Liver (tissue), 9 donors: ENCODE measurements around the gene ATF7. TPM values are rescaled to one million over a fixed set of nuclear protein-coding genes. Genes with fewer than 3 reads are reported as not detected.

Source experiments
- DNase-seq: peaks from one replicate; pipeline ENCODE4 v3.0.0-alpha.2; 2017; ENCODE audit warnings: low spot score
- H3K27ac ChIP-seq, 2 donors: one replicate each; pipeline ENCODE4 v1.7.0; 2013; ENCODE audit warnings: inconsistent platforms in 2 of 2, low read length in 2 of 2, control low read depth in 1 of 2, low read depth in 1 of 2, mild to moderate bottlenecking in 1 of 2
- H3K27me3 ChIP-seq, 4 donors: one replicate each; pipeline versions ENCODE4 v1.6.1 to v1.7.0; 2013; ENCODE audit warnings: low read length in 3 of 4, inconsistent platforms in 1 of 4, mild to moderate bottlenecking in 1 of 4, moderate library complexity in 1 of 4; ENCODE audit not compliant: control insufficient read depth in 4 of 4, insufficient read depth in 4 of 4
- H3K36me3 ChIP-seq, 4 donors: one replicate each; pipeline versions ENCODE4 v1.6.1 to v1.7.0; 2013; ENCODE audit warnings: low read length in 3 of 4, mild to moderate bottlenecking in 3 of 4, low read depth in 1 of 4, moderate library complexity in 1 of 4; ENCODE audit not compliant: control insufficient read depth in 4 of 4, insufficient read depth in 3 of 4
- H3K4me1 ChIP-seq, 4 donors: one replicate each; pipeline versions ENCODE4 v1.6.1 to v1.7.0; 2013; ENCODE audit warnings: low read length in 3 of 4, mild to moderate bottlenecking in 3 of 4, moderate library complexity in 1 of 4; ENCODE audit not compliant: control insufficient read depth in 4 of 4, insufficient read depth in 4 of 4
- H3K4me3 ChIP-seq, 3 donors: one replicate each; pipeline versions ENCODE4 v1.6.1 to v1.7.0; 2013; ENCODE audit warnings: low read length in 3 of 3, control low read depth in 1 of 3, low read depth in 1 of 3, mild to moderate bottlenecking in 1 of 3
- H3K9ac ChIP-seq, 2 donors: one replicate each; pipeline ENCODE4 v1.7.0; 2013; ENCODE audit warnings: low read length in 2 of 2, mild to moderate bottlenecking in 2 of 2, moderate library complexity in 2 of 2, control low read depth in 1 of 2, low read depth in 1 of 2
- H3K9me3 ChIP-seq, 4 donors: one replicate each; pipeline versions ENCODE4 v1.6.1 to v1.7.0; 2013; ENCODE audit warnings: low read length in 3 of 4; ENCODE audit not compliant: control insufficient read depth in 4 of 4
- EGR1 ChIP-seq, 2 donors: IDR thresholded peaks; 2 replicates each; pipeline ENCODE4 v1.6.1; 2016 to 2018; ENCODE audit warnings: antibody characterized with exemption in 2 of 2, low read depth in 2 of 2
- FOXA1 ChIP-seq: IDR thresholded peaks from 2 replicates; pipeline ENCODE4 v1.6.1; 2016; ENCODE audit warnings: antibody characterized with exemption
- FOXA2 ChIP-seq: IDR thresholded peaks from 2 replicates; pipeline ENCODE4 v1.6.1; 2016; ENCODE audit warnings: antibody characterized with exemption
- GABPA ChIP-seq, 2 donors: IDR thresholded peaks in 1 of 2; conservative IDR thresholded peaks in 1 of 2; 2 replicates each; pipeline ENCODE4 v1.6.1; 2016; ENCODE audit warnings: antibody characterized with exemption in 2 of 2, mild to moderate bottlenecking in 1 of 2, moderate library complexity in 1 of 2
- HNF4A ChIP-seq, 2 donors: conservative IDR thresholded peaks; 2 replicates each; pipeline ENCODE4 v1.6.1; 2016; ENCODE audit warnings: antibody characterized with exemption in 2 of 2, mild to moderate bottlenecking in 2 of 2
- HNF4G ChIP-seq: IDR thresholded peaks from 2 replicates; pipeline ENCODE4 v1.6.1; 2016; ENCODE audit warnings: antibody characterized with exemption
- JUND ChIP-seq, 2 donors: IDR thresholded peaks; 2 replicates each; pipeline ENCODE4 v1.6.1; 2016; ENCODE audit warnings: antibody characterized with exemption in 2 of 2
- NR2F2 ChIP-seq: IDR thresholded peaks from 2 replicates; pipeline ENCODE4 v1.6.1; 2016; ENCODE audit warnings: antibody characterized with exemption
- RAD21 ChIP-seq, 2 donors: IDR thresholded peaks; 2 replicates each; pipeline ENCODE4 v1.6.1; 2016; ENCODE audit warnings: antibody characterized with exemption in 2 of 2, mild to moderate bottlenecking in 2 of 2
- RXRA ChIP-seq, 2 donors: IDR thresholded peaks; 2 replicates each; pipeline ENCODE4 v1.6.1; 2017 to 2018; ENCODE audit warnings: antibody characterized with exemption in 2 of 2, mild to moderate bottlenecking in 1 of 2
- SP1 ChIP-seq: IDR thresholded peaks from 2 replicates; pipeline ENCODE4 v1.6.1; 2018; ENCODE audit warnings: antibody characterized with exemption, mild to moderate bottlenecking
- TAF1 ChIP-seq: conservative IDR thresholded peaks from 2 replicates; pipeline ENCODE4 v1.6.1; 2016; ENCODE audit warnings: antibody characterized with exemption, mild to moderate bottlenecking
- YY1 ChIP-seq: IDR thresholded peaks from 2 replicates; pipeline ENCODE4 v1.6.1; 2016; ENCODE audit warnings: antibody characterized with exemption, mild to moderate bottlenecking
- WGBS: extraction: QIAGEN DNeasy Blood & Tissue Kit; methylation state at CpG from one replicate; pipeline ENCODE4 v1.1.7; 2013; 5-methylcytosine and 5-hydroxymethylcytosine counted together
- polyA plus RNA-seq, 2 donors: library from polyadenylated mRNA; stranded (reverse) in 1 of 2; unstranded in 1 of 2; fragments of 200-250 nt in 1 of 2; fragments of >200 nt in 1 of 2; fragmentation: Nextera tagmentation in 1 of 2; extraction: Ambion mirVana in 1 of 2; gene quantifications; one replicate each; pipeline versions ENCODE4 v1.2.1 to v1.2.3, GENCODE V29; 2013 to 2015
- total RNA-seq, 2 donors: library from RNA; depleted of rRNA; stranded (reverse); fragments of >200 nt; gene quantifications; one replicate each; pipeline ENCODE4 v1.2.3, GENCODE V29; 2014
- TF ChIP-seq, protein P1 (sequence below): IDR thresholded peaks from 2 replicates; pipeline ENCODE4 v1.6.1; 2016; ENCODE audit warnings: antibody characterized with exemption, mild to moderate bottlenecking
- TF ChIP-seq, protein P2 (sequence below): IDR thresholded peaks from 2 replicates; pipeline ENCODE4 v1.6.1; 2016; ENCODE audit warnings: antibody characterized with exemption
- TF ChIP-seq, protein P3 (sequence below): fragments of 150-350 bp; IDR thresholded peaks from 2 replicates; pipeline ENCODE4 v1.5.1; 2017; ENCODE audit warnings: improper control_type of control experiment, low read depth, low read length; ENCODE audit not compliant: missing input control
- TF ChIP-seq, protein P4 (sequence below): IDR thresholded peaks from 2 replicates; pipeline ENCODE4 v1.6.1; 2016; ENCODE audit warnings: antibody characterized with exemption
- TF ChIP-seq, protein P5 (sequence below): IDR thresholded peaks from 2 replicates; pipeline ENCODE4 v1.6.1; 2016; ENCODE audit warnings: antibody characterized with exemption
- donor health status: healthy.
- donor health status: healthy.
- donor health status: healthy.
- donor health status: healthy.
- donor health status: healthy.

Gene ATF7
- total and polyA plus RNA-seq, 4 donors, result 5.3 to 14.5 (median 9.9) TPM

DNA sequence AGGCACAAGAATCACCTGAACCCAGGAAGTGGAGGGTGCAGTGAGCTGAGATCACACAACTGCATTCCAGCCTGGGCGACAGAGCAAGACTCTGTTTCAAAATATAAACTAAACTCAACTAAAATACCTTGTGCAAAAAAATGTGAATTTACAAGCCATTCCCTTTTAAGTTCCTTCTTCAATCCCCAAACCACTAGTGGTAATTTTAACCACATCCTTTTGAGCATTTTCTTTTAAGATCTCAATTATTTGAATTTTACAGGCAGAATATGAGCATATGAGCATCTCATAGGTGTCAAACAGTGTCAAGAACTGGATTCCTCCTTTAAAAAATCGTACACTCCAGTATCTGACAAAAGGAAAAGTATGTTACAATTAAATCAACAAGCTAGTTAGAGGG, 61.9 kb downstream of the ATF7 start:
- TF ChIP-seq, protein P1, sequence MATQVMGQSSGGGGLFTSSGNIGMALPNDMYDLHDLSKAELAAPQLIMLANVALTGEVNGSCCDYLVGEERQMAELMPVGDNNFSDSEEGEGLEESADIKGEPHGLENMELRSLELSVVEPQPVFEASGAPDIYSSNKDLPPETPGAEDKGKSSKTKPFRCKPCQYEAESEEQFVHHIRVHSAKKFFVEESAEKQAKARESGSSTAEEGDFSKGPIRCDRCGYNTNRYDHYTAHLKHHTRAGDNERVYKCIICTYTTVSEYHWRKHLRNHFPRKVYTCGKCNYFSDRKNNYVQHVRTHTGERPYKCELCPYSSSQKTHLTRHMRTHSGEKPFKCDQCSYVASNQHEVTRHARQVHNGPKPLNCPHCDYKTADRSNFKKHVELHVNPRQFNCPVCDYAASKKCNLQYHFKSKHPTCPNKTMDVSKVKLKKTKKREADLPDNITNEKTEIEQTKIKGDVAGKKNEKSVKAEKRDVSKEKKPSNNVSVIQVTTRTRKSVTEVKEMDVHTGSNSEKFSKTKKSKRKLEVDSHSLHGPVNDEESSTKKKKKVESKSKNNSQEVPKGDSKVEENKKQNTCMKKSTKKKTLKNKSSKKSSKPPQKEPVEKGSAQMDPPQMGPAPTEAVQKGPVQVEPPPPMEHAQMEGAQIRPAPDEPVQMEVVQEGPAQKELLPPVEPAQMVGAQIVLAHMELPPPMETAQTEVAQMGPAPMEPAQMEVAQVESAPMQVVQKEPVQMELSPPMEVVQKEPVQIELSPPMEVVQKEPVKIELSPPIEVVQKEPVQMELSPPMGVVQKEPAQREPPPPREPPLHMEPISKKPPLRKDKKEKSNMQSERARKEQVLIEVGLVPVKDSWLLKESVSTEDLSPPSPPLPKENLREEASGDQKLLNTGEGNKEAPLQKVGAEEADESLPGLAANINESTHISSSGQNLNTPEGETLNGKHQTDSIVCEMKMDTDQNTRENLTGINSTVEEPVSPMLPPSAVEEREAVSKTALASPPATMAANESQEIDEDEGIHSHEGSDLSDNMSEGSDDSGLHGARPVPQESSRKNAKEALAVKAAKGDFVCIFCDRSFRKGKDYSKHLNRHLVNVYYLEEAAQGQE, result no peak
- TF ChIP-seq RAD21 (IDR thresholded peaks at IDR 0.05) (no peak), FOXA2 (no peak), SP1 (no peak), FOXA1 (no peak), NR2F2 (no peak), RXRA (IDR thresholded peaks at IDR 0.05) (no peak), GABPA (IDR thresholded peaks at IDR 0.05 in 1 of 2, conservative IDR thresholded peaks at IDR 0.05 in 1 of 2) (no peak), HNF4G (no peak)
- TF ChIP-seq, protein P2, sequence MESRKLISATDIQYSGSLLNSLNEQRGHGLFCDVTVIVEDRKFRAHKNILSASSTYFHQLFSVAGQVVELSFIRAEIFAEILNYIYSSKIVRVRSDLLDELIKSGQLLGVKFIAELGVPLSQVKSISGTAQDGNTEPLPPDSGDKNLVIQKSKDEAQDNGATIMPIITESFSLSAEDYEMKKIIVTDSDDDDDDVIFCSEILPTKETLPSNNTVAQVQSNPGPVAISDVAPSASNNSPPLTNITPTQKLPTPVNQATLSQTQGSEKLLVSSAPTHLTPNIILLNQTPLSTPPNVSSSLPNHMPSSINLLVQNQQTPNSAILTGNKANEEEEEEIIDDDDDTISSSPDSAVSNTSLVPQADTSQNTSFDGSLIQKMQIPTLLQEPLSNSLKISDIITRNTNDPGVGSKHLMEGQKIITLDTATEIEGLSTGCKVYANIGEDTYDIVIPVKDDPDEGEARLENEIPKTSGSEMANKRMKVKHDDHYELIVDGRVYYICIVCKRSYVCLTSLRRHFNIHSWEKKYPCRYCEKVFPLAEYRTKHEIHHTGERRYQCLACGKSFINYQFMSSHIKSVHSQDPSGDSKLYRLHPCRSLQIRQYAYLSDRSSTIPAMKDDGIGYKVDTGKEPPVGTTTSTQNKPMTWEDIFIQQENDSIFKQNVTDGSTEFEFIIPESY, result no peak
- no peak overlapping the region for H3K4me3 ChIP-seq
- DNase-seq, result no peak
- H3K27ac ChIP-seq, result no peak overlapping the region
- no peak overlapping the region for H3K9ac ChIP-seq
- WGBS, result 88% methylated on average over 2 of the region's 2 CpGs
- no peaks in the 10 kb centered on the region for H3K9me3 ChIP-seq
- no peaks in the 10 kb centered on the region for H3K36me3 ChIP-seq
- H3K27me3 ChIP-seq, result no peaks in the 10 kb centered on the region
- peaks cover 0 to 8% (median 0%) of the 10 kb centered on the region in 4 donors for H3K4me1 ChIP-seq

DNA sequence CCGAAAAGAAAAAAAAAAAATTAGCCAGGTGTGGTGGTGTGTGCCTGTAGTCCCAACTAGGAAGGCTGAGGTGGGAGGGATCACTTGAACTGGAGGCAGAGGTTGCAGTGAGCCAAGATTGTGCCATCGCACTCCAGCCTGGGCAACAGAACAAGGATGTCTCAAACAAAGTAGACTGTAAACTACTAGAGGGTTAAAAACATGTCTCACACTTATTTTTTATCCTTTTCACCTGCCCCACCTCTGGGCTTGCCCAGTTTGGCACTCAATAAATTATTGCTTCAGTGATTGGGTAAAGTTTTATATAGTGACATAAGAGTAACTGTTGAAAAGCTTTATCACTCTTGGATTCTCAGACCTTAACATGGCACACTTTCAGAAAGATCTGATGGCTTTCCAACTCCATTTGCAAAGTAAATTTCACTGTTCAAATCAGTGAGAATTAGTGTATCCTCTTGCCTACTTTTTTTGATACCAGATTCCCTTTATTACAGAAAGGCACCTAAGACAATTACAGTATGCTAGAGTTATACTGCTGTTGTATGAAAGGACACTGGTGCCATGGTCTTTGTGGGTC, 62.6 kb downstream of the ATF7 start:
- H3K27ac ChIP-seq, result no peak overlapping the region
- 100% methylated on average over 2 of the region's 2 CpGs for WGBS
- H3K4me1 ChIP-seq, result peaks cover 0 to 10% (median 0%) of the 10 kb centered on the region in 4 donors
- H3K36me3 ChIP-seq, result no peaks in the 10 kb centered on the region
- H3K4me3 ChIP-seq, result no peak overlapping the region
- no peaks in the 10 kb centered on the region for H3K9me3 ChIP-seq
- no peak overlapping the region for H3K9ac ChIP-seq
- no peak for DNase-seq
- no peaks in the 10 kb centered on the region for H3K27me3 ChIP-seq
- TF ChIP-seq, protein P1, result no peak
- TF ChIP-seq, protein P3, sequence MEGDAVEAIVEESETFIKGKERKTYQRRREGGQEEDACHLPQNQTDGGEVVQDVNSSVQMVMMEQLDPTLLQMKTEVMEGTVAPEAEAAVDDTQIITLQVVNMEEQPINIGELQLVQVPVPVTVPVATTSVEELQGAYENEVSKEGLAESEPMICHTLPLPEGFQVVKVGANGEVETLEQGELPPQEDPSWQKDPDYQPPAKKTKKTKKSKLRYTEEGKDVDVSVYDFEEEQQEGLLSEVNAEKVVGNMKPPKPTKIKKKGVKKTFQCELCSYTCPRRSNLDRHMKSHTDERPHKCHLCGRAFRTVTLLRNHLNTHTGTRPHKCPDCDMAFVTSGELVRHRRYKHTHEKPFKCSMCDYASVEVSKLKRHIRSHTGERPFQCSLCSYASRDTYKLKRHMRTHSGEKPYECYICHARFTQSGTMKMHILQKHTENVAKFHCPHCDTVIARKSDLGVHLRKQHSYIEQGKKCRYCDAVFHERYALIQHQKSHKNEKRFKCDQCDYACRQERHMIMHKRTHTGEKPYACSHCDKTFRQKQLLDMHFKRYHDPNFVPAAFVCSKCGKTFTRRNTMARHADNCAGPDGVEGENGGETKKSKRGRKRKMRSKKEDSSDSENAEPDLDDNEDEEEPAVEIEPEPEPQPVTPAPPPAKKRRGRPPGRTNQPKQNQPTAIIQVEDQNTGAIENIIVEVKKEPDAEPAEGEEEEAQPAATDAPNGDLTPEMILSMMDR, result no peak
- TF ChIP-seq RAD21 (IDR thresholded peaks at IDR 0.05) (no peak), YY1 (no peak), JUND (IDR thresholded peaks at IDR 0.05) (no peak), EGR1 (IDR thresholded peaks at IDR 0.05; ENCODE audit: low read depth in 2 of 2) (no peak), SP1 (no peak), FOXA2 (no peak), HNF4G (no peak), HNF4A (conservative IDR thresholded peaks at IDR 0.05) (no peak), NR2F2 (no peak), GABPA (IDR thresholded peaks at IDR 0.05 in 1 of 2, conservative IDR thresholded peaks at IDR 0.05 in 1 of 2) (no peak), FOXA1 (no peak), TAF1 (no peak), RXRA (IDR thresholded peaks at IDR 0.05) (no peak)
- TF ChIP-seq, protein P4, sequence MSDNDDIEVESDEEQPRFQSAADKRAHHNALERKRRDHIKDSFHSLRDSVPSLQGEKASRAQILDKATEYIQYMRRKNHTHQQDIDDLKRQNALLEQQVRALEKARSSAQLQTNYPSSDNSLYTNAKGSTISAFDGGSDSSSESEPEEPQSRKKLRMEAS, result no peak
- TF ChIP-seq, protein P2, result no peak
- TF ChIP-seq, protein P5, sequence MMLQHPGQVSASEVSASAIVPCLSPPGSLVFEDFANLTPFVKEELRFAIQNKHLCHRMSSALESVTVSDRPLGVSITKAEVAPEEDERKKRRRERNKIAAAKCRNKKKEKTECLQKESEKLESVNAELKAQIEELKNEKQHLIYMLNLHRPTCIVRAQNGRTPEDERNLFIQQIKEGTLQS, result no peak
